B cell (primary cell): ENCODE measurements around the gene DNM2. TPM values are rescaled to one million over a fixed set of nuclear protein-coding genes. Genes with fewer than 3 reads are reported as not detected.
A peak's percentile ranks its signal among the peaks of the same experiment; 100 is the strongest.

ENCODE experiments used
- ATAC-seq: fragments of 200-7000 bp; cut with Tn5 transposase; one replicate; pipeline ENCODE4 v1.10.0; 2021; ENCODE audit warnings: low read depth, mild to moderate bottlenecking, moderate number of reproducible peaks, moderate library complexity
- CTCF ChIA-PET: fragments of 350-600 bp; sonication (Branson Sonifier 250); formaldehyde crosslinking; loops from one replicate; lab custom pipeline; 2021; ENCODE audit warnings: antibody characterized with exemption, inconsistent platforms; lab: Charles Lee
- POLR2A ChIA-PET: fragments of 350-600 bp; sonication (Branson Sonifier 250); formaldehyde crosslinking; loops from one replicate; lab custom pipeline; 2021; ENCODE audit warnings: antibody characterized with exemption; lab: Charles Lee
- DNase-seq: peaks from one replicate; pipeline ENCODE4 v3.0.0; 2013
- H2AFZ ChIP-seq: 2 replicates; pipeline ENCODE4 v1.6.1; 2012; ENCODE audit warnings: mild to moderate bottlenecking, low read depth, low read length; ENCODE audit not compliant: insufficient read depth, poor library complexity, severe bottlenecking
- H3K27ac ChIP-seq, 2 donors: 1 replicate in 1 of 2; 2 replicates in 1 of 2; pipeline ENCODE4 v1.5.1; 2012 to 2013; ENCODE audit warnings: low read length in 2 of 2, mild to moderate bottlenecking in 2 of 2, moderate library complexity in 1 of 2
- H3K27me3 ChIP-seq, 4 experiments: fragments of 200-600 bp in 1 of 4; sonication (generic) in 1 of 4; replicated peaks in 1 of 4; 1 replicate in 2 of 4; 2 replicates in 2 of 4; pipeline versions ENCODE4 v1.6.1 to v1.7.0; 2013 to 2016; ENCODE audit warnings: low read length in 3 of 4, mild to moderate bottlenecking in 2 of 4, mixed read lengths in 1 of 4, moderate library complexity in 1 of 4; ENCODE audit not compliant: insufficient read depth in 4 of 4, control insufficient read depth in 3 of 4; ENCODE audit errors: control extremely low read depth in 1 of 4
- H3K36me3 ChIP-seq, 2 experiments: replicated peaks in 1 of 2; 1 replicate in 1 of 2; 2 replicates in 1 of 2; pipeline versions ENCODE4 v1.6.1 to v1.7.1; 2013; ENCODE audit warnings: low read length in 1 of 2; ENCODE audit not compliant: insufficient read depth in 2 of 2, control insufficient read depth in 1 of 2; ENCODE audit errors: control extremely low read depth in 1 of 2, extremely low read depth in 1 of 2
- H3K4me1 ChIP-seq, 2 donors: fragments of 200-600 bp in 1 of 2; sonication (generic) in 1 of 2; 1 replicate in 1 of 2; 2 replicates in 1 of 2; pipeline versions ENCODE4 v1.5.1 to v1.6.1; 2013 to 2017; ENCODE audit warnings: low read length in 2 of 2; ENCODE audit not compliant: control insufficient read depth in 2 of 2, insufficient read depth in 2 of 2
- H3K4me2 ChIP-seq: replicated peaks from 2 replicates; pipeline ENCODE3; 2012; ENCODE audit warnings: mild to moderate bottlenecking, low read depth, low read length; ENCODE audit not compliant: poor library complexity, severe bottlenecking
- H3K4me3 ChIP-seq, 5 experiments: fragments of 200-600 bp in 1 of 5; sonication (generic) in 1 of 5; 1 replicate in 3 of 5; 2 replicates in 2 of 5; pipeline versions ENCODE4 v1.5.1 to v1.7.0; 2011 to 2016; ENCODE audit warnings: low read length in 4 of 5, mild to moderate bottlenecking in 4 of 5, low read depth in 2 of 5, control low read depth in 1 of 5, moderate library complexity in 1 of 5; ENCODE audit not compliant: insufficient read depth in 1 of 5; ENCODE audit errors: control extremely low read depth in 1 of 5, extremely low read depth in 1 of 5
- H3K79me2 ChIP-seq: fragments of 200-600 bp; sonication (generic); one replicate; pipeline ENCODE4 v1.6.0; 2016; ENCODE audit warnings: low read length; ENCODE audit not compliant: control insufficient read depth, insufficient read depth
- H3K9ac ChIP-seq: fragments of 200-600 bp; sonication (generic); 2 replicates; pipeline ENCODE4 v1.6.1; 2017; ENCODE audit warnings: mild to moderate bottlenecking, low read length, moderate library complexity
- H3K9me3 ChIP-seq, 3 donors: one replicate each; pipeline versions ENCODE4 v1.6.1 to v1.7.1; 2013; ENCODE audit warnings: low read length in 2 of 3; ENCODE audit not compliant: control insufficient read depth in 2 of 3, insufficient read depth in 1 of 3; ENCODE audit errors: control extremely low read depth in 1 of 3
- H4K20me1 ChIP-seq: 2 replicates; pipeline ENCODE4 v1.6.0; 2012; ENCODE audit warnings: mild to moderate bottlenecking, low read length; ENCODE audit not compliant: insufficient read depth, control insufficient read depth, poor library complexity, severe bottlenecking
- H3K27ac Mint-ChIP-seq: one replicate; pipeline ENCODE4 v1.8.0; 2021; ENCODE audit warnings: mixed read lengths
- H3K27me3 Mint-ChIP-seq: one replicate; pipeline ENCODE4 v1.8.0; 2021; ENCODE audit warnings: mixed read lengths
- H3K4me1 Mint-ChIP-seq: one replicate; pipeline ENCODE4 v1.8.0; 2021; ENCODE audit warnings: mixed read lengths
- H3K4me3 Mint-ChIP-seq: one replicate; pipeline ENCODE4 v1.8.0; 2021; ENCODE audit warnings: mixed read lengths
- H3K9me3 Mint-ChIP-seq: one replicate; pipeline ENCODE4 v1.8.0; 2022; ENCODE audit warnings: mixed read lengths; ENCODE audit not compliant: insufficient read depth
- EZH2 ChIP-seq: IDR thresholded peaks from 2 replicates; pipeline ENCODE4 v1.6.1; 2012; ENCODE audit warnings: borderline replicate concordance, low read depth, mild to moderate bottlenecking, moderate library complexity, low read length; ENCODE audit not compliant: insufficient read depth, poor library complexity, severe bottlenecking
- WGBS: methylation state at CpG from one replicate; pipeline ENCODE4 v1.1.5; 2013; ENCODE audit warnings: missing lambda C conversion rate; ENCODE audit not compliant: insufficient coverage; 5-methylcytosine and 5-hydroxymethylcytosine counted together
- intact Hi-C: fragments of 100-400 bp; cut with micrococcal nuclease; formaldehyde crosslinking; loops from one replicate; pipeline ENCODE4 v1.10.0; 2022
- polyA plus RNA-seq: library from polyadenylated mRNA; depleted of rRNA; stranded (reverse); fragments of >200 nt; gene quantifications from 2 replicates; pipeline ENCODE4 v1.2.3, GENCODE V29; 2012
- total RNA-seq, 2 donors: library from RNA; stranded (reverse); fragments of 120-200 nt in 1 of 2; gene quantifications; 1 replicate in 1 of 2; 2 replicates in 1 of 2; pipeline versions ENCODE4 v1.2.3 to v1.2.4, GENCODE V29; 2013 to 2022
- TF ChIP-seq, protein P1 (sequence below): fragments of 200-600 bp; IDR thresholded peaks from one replicate; pipeline ENCODE4 v1.8.0; 2022; ENCODE audit warnings: antibody characterized with exemption, mild to moderate bottlenecking

DNM2 gene
- total and polyA plus RNA-seq, 2 donors (not counting 1 experiment from before 2014, with no cell fraction given) = 163 to 353 TPM

DNA sequence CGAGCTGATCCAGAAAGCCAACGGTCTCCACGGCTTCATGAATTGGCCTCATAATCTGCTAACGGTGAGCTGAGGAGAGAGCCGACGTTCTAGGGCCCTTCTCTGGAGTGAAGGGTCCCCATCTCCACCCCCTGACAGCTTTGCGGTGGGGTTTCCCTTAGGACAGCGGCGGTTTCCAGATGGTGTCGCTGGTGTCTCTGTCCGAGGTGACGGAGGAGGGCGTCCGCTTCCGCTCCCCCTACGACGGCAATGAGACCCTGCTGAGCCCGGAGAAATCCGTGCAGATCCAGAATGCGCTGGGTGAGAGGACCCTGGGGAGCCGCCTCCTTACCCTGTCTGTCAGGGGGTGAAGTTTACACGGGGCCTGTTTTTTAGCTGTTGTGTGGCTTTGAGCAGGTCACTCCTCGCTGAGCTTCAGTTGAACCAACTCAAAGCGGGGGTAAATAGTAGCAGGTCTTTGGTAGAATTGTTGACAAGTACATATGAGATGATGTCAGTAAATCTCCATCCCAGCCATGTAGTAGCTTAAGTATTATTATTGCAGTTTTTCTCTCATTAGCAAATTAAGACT is 15.8 kb upstream of the DNM2 start:
- Histone ChIP-seq H3K36me3 (peaks cover 0 to 3% of the 10 kb centered on the region in 2 experiments), H3K79me2 (no peaks in the 10 kb centered on the region), H3K4me1 (peaks cover 5 to 14% of the 10 kb centered on the region in 2 donors), H3K9me3 (no peaks in the 10 kb centered on the region), H3K4me3 (peak overlapping the region; percentile 51 to 96 (median 88)), H3K27ac (peak overlapping the region in 1 of 2 donors; percentile 66), H3K9ac (peak overlapping the region; percentile 86), H4K20me1 (no peaks in the 10 kb centered on the region), H3K4me2 (peak overlapping the region; percentile 91), H2AFZ (peak overlapping the region; percentile 100), H3K27me3 (no peaks in the 10 kb centered on the region)
- intact Hi-C loops = loop anchor here (1.0 to 2.0 kb wide), 3 partner anchors 15 to 48 kb away; partner anchors contain the start of gene ILF3
- H3K9me3 Mint-ChIP-seq = no peaks in the 10 kb centered on the region
- peaks cover 12% of the 10 kb centered on the region for H3K4me1 Mint-ChIP-seq
- WGBS = 10% methylated on average over 20 of the region's 24 CpGs
- ChIA-PET CTCF (interaction anchor here (0.5 to 4.9 kb wide), 21 partner anchors 11 to 686 kb away, joined by 3 to 102 read pairs (median 5); partner anchors contain the start of genes CDC37, DNM2 and TMED1), POLR2A (interaction anchor here (0.5 to 1.6 kb wide), 6 partner anchors 15 to 1939 kb away, joined by 3 to 10 read pairs (median 6); partner anchors contain the start of genes CDKN2D and DNM2)
- peak overlapping the region; percentile 98 for H3K4me3 Mint-ChIP-seq
- H3K27me3 Mint-ChIP-seq = no peaks in the 10 kb centered on the region
- TF ChIP-seq, protein P1, sequence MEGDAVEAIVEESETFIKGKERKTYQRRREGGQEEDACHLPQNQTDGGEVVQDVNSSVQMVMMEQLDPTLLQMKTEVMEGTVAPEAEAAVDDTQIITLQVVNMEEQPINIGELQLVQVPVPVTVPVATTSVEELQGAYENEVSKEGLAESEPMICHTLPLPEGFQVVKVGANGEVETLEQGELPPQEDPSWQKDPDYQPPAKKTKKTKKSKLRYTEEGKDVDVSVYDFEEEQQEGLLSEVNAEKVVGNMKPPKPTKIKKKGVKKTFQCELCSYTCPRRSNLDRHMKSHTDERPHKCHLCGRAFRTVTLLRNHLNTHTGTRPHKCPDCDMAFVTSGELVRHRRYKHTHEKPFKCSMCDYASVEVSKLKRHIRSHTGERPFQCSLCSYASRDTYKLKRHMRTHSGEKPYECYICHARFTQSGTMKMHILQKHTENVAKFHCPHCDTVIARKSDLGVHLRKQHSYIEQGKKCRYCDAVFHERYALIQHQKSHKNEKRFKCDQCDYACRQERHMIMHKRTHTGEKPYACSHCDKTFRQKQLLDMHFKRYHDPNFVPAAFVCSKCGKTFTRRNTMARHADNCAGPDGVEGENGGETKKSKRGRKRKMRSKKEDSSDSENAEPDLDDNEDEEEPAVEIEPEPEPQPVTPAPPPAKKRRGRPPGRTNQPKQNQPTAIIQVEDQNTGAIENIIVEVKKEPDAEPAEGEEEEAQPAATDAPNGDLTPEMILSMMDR = no peak
- TF ChIP-seq EZH2 = no peak
- peak; percentile 53 for DNase-seq
- ATAC-seq = peak; percentile 34
- peak overlapping the region; percentile 93 for H3K27ac Mint-ChIP-seq

DNA sequence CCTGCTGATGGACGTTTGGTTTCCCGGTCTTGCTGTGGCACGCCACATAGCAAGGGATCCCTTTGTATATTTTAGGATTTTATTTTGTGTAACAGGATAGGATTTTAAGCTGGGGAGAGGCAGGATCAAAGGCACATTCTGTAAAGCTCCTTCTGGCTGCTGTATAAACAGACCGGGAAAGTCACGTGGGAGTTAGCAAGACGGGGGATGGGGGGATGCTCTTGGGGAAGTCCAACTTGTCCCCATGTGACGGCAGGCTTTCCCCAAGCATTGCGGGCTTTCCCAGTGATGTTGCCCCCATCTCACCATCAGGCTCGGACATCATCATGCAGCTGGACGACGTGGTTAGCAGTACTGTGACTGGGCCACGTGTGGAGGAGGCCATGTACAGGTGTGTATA is 10.9 kb upstream of the DNM2 start:
- no peaks in the 10 kb centered on the region for H3K27me3 Mint-ChIP-seq
- 80% methylated on average over 9 of the region's 12 CpGs for WGBS
- H4K20me1 ChIP-seq = no peaks in the 10 kb centered on the region
- peaks cover 3 to 4% of the 10 kb centered on the region in 2 donors for H3K4me1 ChIP-seq
- intact Hi-C loops = no loop called here
- no peak overlapping the region for H3K27ac ChIP-seq
- H3K27me3 ChIP-seq = no peaks in the 10 kb centered on the region
- H3K9ac ChIP-seq = no peak overlapping the region
- H3K4me2 ChIP-seq = no peak overlapping the region
- peaks cover 4% of the 10 kb centered on the region for H3K79me2 ChIP-seq
- no peak for TF ChIP-seq EZH2
- TF ChIP-seq, protein P1 = no peak
- no peak for ATAC-seq
- no peak overlapping the region for H2AFZ ChIP-seq
- ChIA-PET POLR2A (no interaction called here), CTCF (interaction anchor here (0.6 kb wide), 1 partner anchor 13 kb away, joined by 3 read pairs; no protein-coding TSS in a partner anchor)
- H3K4me1 Mint-ChIP-seq = peaks cover 4% of the 10 kb centered on the region
- H3K27ac Mint-ChIP-seq = no peak overlapping the region
- no peak overlapping the region for H3K4me3 Mint-ChIP-seq
- no peak for DNase-seq
- H3K9me3 ChIP-seq = no peaks in the 10 kb centered on the region
- peaks cover 6 to 17% of the 10 kb centered on the region in 2 experiments for H3K36me3 ChIP-seq
- H3K9me3 Mint-ChIP-seq = no peaks in the 10 kb centered on the region
- no peak overlapping the region for H3K4me3 ChIP-seq
